GM20000 (cell line): Measurements from ENCODE around the gene SLC23A2.

Experiments used
- DNase-seq: peaks from one replicate; pipeline ENCODE4 v3.0.0; 2012; ENCODE audit warnings: low spot score
- TF ChIP-seq, protein P1 (sequence below): IDR thresholded peaks from 2 replicates; pipeline ENCODE4 v1.5.1; 2012; ENCODE audit warnings: mild to moderate bottlenecking, control low read depth; ENCODE audit errors: extremely low read depth, missing control alignments

The SLC23A2 gene

GRCh38 chr20:4896119-4896702 lies 105.1 kb downstream of the SLC23A2 start:
- TF ChIP-seq, protein P1, sequence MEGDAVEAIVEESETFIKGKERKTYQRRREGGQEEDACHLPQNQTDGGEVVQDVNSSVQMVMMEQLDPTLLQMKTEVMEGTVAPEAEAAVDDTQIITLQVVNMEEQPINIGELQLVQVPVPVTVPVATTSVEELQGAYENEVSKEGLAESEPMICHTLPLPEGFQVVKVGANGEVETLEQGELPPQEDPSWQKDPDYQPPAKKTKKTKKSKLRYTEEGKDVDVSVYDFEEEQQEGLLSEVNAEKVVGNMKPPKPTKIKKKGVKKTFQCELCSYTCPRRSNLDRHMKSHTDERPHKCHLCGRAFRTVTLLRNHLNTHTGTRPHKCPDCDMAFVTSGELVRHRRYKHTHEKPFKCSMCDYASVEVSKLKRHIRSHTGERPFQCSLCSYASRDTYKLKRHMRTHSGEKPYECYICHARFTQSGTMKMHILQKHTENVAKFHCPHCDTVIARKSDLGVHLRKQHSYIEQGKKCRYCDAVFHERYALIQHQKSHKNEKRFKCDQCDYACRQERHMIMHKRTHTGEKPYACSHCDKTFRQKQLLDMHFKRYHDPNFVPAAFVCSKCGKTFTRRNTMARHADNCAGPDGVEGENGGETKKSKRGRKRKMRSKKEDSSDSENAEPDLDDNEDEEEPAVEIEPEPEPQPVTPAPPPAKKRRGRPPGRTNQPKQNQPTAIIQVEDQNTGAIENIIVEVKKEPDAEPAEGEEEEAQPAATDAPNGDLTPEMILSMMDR, result no peak
- DNase-seq, result no peak

DNA sequence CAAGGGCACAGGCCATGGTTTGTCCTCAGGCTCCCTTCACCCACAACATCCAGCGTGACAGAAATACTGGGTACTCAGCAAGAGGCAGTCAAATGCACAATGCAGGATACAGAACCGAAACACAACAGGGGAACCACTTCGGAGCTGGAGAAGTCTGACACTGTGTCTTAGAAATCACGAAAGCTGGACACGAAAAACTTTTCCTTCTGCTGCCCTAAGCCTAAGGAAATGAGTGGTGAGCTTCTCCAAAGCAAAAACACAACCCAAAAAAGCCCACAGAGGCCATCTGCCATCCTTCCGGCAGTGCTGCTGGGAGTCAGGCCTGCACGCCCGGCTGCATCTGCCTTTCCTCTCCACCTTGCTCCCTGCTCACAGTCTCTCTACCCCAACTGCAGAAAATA lies 106.3 kb downstream of the SLC23A2 start:
- TF ChIP-seq, protein P1, result no peak
- no peak for DNase-seq

GRCh38 chr20:4894409-4894808 lies 106.9 kb downstream of the SLC23A2 start:
- TF ChIP-seq, protein P1, result no peak

GRCh38 chr20:4893709-4894108 lies 107.6 kb downstream of the SLC23A2 start:
- no peak for DNase-seq
- TF ChIP-seq, protein P1, result no peak

More at GRCh38 chr20:4894409-4894808, 106.9 kb downstream of the SLC23A2 start:
- DNase-seq, result no peak

DNA sequence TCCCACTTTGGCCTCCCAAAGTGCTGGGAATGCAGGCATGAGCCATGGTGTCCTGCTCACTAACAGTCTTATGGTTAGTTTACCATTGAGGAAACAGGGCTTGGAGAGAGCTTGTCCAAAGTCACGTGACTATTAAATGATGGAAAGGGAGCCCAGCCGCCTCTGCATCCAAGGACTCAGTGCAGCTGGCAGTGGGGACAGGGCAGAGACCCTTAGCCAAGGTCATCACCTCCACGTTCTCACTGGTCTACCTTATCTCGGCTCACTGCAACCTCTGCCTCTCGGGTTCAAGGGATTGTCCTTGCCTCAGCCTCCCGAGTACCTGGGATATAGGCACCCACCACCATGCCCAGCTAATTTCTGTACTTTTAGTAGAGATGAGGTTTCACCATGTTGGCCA lies 109.3 kb downstream of the SLC23A2 start:
- DNase-seq, result no peak
- TF ChIP-seq, protein P1, result no peak

- DNase-seq, result no peak
- TF ChIP-seq, protein P1, result no peak
Measured at GRCh38 chr20:4891190-4891763, 110.0 kb downstream of the SLC23A2 start.

- no peak for DNase-seq
- TF ChIP-seq, protein P1, result no peak
Measured at GRCh38 chr20:4889446-4889845, 111.9 kb downstream of the SLC23A2 start.
